Activated gamma-delta T cell treated with Interleukin-2 at 50 U/mL for 16 hours (primary cell): ENCODE measurements around the gene MTHFD1L.

ENCODE experiments used
- DNase-seq: peaks from one replicate; pipeline ENCODE4 v3.0.0-alpha.2; 2020

The MTHFD1L gene

DNA sequence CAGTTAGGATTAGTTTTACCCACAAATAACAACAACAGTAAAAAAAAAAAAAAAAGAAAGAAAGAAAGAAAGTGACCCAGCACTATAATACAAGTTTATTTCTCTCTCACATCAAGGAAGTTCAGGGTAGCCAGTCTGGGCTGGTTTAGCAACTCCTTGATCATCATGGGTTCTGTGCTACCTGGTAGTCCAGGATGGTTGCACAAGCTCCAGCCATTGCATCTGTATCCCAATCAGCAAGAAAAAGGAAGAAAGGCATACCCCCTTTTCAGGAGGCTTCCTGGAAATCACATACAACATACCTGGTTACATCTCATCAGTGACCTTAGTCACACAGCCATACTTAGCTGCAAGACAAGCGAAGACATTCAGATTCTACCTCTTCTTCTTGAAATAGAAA is 128.5 kb downstream of the MTHFD1L start:
- no peak for DNase-seq

DNA sequence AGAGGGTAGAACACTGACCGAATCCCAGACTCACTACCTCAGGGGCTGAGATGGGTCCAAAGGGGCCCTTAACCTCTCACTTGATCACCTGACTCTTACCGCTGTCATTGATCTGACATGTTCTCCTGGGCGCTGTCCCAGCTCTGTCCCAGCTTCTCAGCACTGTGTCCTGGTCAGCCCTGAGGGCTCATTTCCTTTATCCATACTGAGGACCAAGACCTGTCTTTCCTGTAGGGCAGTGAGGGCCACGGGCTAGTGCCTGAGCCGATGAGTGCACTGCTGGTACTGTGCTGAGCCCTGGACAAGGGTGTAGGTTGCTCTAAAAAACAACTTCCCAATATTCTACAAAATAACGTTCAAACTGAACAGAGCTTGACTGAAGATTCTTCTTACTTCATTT is 131.5 kb downstream of the MTHFD1L start:
- DNase-seq: no peak

DNA sequence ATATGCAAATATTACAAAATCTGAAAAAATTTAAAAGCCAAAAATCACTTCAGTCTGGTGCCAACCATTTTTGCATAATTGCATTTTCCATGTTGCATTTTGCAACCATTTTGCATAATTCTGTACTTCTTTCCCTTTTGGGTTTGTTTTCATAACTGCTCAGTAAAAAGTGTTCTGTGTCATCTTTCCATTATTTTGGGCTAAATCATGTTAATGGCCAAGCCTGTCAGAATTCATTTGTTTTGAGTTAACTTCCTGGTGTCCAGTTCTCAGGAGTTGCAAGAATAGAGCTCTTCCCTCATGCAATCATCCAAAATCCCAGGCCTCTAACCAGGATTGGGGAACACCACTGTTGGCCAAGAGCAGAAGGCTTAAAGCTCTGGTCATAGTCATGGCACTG is 133.6 kb downstream of the MTHFD1L start:
- DNase-seq: no peak

DNA sequence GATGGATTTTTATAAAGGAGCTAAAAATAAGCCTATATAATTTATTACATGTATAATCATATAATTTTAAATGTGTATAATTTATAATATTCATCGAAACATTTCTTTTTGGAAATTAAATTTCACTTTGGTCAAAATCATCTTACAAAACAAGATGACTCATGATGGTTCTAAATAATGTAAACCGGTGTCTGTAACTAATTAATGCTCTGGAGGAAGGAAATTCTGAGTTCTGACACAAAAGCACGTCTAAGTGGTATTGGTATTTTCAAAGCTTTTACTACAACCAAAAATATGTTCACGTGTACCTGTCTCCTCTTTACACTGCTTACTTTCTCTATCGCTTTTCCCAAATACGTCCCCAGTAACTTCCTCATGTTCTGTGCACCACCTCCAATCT is 134.1 kb downstream of the MTHFD1L start:
- no peak for DNase-seq

DNA sequence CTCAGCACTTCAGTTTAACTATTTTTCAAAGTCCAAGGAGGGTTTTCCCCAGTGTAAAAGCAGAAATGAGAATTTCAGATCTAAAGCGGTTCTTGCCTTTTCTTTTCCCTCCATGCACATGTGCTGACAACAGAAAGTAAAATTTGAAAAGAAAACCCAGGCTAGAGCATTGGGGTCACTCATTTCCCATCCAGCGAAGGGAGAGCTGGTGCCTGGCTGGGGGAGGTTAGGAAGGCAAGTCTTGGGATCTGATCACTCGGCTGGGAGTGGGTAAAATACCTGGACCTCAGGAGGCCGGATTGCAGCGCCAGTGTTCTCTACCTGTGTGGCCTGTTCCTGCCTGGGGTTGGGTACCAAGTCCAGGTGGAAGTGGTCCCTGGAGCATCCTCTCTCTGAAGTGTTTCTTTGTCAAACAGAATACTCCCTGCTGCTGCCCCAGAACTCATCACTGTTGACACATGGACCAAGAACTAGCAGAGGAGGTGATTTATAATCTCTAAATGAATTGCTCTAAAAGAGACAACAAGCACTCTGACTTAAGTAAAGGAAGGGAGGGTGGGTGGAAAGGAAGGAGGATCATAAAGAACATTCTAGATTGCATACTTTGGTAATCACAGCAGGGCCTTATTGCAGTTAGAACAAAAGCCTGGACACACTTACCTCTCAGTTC is 136.0 kb downstream of the MTHFD1L start:
- no peak for DNase-seq

DNA sequence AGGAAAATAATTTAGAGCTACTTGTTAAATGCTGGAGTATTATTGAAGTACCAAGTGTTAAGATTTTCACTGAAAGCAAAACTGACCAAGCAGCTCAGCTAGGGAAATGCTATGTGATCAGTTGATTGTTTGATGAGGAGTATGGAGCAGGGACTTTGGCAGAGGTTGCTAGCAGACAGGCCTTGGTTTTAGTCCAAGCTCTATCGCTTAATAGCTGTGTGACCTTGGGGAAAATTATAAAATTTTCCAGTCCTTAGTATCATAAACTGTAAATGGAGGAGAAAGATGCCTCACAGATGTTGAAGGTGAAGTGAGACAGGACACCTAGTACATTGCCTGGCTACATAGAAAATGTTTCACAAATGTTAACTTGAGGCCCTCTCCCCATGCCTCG is 136.6 kb downstream of the MTHFD1L start:
- no peak for DNase-seq

DNA sequence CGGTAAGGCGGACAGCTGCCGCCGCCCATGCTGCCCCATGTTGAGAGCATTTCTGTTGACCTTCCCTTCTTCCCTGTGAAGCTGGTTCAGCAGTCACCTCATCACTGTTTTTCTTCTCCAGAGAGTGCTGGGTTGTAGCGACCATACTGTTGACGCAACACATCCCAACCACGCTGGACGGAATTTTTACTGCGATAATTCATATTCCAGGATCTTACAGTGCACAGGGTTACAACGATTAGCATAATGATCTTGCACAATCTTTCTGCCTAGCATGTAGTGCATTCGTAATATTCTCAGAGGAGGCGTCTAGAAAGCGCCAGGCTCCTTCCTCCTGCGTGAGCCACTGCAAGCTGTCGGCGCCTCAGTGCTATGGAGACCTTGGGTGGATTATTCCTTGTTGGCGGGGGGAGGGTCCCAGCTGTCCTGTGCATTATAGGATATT is 137.0 kb downstream of the MTHFD1L start:
- DNase-seq: no peak

DNA sequence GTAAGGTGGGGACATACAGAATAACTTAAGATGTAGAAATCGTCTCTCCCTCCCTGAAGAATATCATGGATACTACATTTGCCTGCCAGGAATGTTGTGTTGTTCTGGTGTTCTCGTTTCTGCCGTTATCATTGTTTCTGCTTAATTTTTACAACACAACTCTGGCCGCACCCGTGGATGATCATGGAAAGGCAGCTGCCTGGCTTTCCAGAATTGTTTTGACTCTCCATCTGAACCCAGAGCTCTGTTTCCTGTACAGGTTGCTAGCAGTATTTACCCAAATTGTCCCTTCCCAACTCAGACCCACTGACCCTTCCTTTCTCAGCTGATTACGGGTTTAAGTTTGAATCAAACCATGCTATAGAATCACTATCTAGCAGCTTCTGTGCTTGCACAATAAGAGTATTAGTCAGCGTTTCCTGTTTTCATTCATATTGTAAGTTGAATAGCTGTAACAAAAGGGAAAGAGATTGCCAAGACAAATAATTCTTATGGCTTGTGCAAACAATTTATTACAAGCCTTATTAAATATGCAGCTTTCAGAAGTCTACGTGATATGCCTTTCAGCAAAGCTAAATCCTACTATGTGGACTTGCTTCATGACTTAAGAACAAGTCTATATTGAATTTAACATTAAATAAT is 139.0 kb downstream of the MTHFD1L start:
- no peak for DNase-seq

DNA sequence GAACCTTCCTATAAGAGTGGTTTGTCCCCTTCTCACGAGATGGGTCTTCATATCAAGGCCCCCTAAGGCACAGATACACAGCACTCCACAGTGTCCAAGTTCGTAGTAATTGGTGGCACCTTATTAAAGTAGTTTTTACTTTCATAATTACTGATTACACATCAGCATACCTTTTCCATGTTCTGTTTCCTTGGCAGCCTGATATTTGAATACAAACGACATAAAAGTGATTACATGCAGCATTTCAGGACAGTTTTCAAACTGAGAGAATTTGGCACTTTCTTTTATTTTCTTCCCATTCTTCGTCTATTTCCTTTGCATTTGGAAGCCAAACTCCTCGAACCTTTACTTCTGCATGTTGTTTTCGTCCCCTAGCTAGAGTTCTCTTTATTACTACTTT is 139.7 kb downstream of the MTHFD1L start:
- DNase-seq: no peak

DNA sequence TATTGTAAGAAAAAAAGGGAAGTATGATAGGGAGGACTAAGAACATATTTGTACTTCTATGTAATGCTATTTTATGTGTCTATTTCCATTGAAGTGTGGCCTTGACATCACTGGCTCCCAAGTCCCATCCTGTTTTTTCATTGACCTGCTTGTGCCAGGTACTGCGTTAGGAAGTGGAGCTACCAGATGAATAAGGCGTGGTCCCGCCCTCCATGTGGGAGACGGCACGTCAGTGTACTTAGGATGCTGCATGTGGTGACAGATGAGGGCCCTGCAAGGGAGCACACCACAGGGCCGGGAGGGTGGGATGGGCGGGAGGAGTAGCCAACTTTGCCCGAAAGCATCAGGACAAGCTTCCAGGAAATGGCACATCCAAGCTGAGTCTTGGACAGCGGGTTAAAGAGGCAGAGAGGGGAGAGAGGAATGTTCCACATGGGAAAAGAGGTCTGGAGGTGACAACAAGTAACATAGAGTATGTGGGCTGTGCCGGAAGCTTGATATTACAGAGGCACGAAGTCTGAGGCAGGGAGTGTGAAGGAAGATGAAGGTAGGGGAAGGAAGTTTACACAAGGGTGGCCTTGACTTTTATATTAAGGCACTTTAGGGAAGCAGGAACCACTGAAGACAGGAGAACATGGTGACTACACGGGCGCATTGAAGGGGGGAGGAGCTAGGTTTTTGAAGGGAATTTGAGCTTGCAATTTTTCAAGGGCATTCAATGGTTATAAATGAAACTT is 140.6 kb downstream of the MTHFD1L start:
- DNase-seq: no peak

DNA sequence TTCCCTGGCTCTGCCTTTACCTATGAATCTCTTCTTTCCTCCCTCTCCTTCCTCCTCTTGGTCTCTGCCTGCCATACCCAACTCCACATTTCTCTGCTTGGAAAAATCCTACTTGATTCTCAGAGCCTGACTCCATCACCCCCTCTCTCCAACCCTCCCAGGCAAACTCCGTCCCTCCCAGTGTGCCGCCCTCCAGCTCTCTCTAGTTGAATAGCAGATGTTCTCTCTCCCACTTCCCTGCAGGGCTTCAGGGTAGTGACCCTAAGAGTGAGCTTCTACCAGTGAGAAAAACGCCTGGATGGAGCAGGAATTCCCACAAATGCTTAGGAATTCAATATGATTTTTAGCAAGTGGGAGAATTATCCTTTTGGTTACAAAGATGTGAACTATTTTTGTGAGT is 141.6 kb downstream of the MTHFD1L start:
- DNase-seq: no peak

DNA sequence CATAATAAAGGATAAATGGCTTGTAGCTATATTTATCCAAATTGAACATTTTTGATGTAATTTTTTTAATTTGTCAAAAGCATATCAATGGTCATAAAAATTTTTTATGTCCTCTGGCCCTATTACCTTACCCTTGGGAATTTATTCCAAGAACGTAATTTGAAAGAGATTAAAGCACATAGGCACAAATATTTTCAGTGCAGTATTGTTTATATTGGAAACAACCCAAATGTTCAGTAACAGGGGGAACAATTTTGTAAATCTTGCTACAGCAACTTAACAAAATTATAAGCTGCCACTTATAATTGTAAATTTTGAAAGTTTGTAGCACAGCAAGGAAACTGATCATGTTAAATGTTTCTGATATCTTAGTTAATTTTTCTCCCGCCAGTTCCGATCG is 142.4 kb downstream of the MTHFD1L start:
- no peak for DNase-seq

DNA sequence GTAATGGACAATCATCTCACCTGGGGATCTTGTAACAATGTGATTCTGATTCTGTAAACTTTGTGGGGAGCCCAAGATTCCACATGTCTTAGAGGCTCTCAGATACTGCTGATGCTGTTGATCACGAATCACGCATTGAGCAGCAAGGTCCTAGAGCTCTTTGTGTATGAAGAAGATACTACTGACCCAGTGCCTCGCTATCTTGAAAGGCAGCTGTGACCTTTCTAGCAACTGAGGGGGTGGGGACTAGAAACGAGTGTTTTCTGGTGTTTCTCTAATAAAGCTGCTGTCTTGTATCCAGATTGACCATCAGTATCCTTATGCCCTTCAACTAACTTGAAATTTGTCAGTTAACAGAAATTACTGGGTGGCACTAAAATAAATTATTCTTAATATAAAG is 142.9 kb downstream of the MTHFD1L start:
- DNase-seq: no peak

DNA sequence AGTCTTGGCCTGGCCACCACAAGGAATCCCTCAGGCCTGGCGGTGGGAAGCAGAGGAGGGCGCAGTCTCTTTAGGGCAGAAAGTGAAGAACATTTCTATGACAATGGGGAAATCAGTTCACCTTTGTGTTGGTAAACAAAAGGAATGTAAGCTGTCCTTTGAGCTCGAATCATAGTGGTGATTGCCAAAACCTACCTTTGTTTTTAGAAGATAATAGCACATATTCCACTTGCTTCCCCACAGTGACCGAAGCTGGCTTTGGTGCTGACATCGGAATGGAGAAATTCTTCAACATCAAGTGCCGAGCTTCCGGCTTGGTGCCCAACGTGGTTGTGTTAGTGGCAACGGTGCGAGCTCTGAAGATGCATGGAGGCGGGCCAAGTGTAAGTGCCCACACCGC is 144.1 kb downstream of the MTHFD1L start:
- DNase-seq: no peak

DNA sequence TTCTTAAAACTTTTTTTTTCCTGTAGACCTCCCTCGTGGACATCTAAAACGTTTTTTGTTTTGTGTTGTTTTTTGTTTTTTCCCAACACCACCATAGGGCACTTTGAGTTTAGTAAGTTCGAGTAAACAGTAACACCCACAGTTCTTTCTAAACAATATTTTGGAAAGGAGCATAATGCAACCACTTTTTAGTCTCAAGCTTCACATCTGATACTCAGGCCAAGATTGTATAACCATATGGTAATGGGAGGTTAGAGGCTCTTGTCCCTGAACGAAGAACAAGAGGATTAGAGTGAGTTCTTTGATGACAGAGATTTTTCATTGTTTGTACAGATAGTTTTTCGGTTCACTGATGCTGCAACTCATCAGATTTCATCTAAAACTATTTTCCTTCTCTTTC is 144.6 kb downstream of the MTHFD1L start:
- DNase-seq: no peak

DNA sequence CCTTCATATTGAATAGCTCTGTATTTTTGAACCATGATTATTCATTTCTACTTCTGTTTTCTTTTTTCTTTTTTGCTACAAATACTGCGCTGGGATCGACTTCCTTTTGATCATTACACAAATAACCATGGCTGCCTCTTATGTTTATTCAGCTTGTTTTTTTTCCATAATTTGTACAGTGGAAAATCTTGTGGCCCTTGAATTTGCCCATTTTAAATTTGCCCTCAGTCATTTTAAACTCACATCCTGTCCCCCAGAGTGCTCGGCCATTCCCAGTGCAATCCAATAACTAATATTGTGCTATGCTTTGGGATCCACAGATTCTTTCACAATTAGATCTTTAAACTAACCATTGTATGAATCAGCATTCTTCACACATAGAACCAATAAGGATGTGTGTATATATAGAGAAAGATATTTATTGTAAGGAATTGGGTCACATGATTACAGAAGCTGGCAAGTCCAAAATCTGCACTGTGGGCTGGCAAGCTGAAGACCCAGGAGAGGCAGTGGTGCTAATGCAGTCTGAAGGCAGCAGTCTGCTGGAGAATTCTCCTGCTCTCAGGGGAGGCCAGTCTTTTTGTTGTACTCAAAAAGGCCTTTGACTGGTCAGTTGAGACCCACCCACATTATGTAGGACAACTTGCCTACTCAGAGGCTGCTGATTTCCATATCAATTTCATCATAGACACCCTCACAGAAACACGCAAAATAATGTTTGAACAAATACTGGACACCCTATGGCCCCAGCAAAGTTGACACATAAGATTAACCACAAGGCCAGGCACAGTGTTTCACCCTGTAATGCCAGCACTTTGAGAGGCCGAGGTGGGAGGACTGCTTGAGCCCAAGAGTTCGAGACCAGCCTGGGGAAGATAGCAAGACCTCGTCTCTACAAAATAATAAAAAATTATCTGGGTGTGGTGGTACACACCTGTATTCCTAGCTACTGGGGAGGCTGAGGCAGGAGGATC is 147.1 kb downstream of the MTHFD1L start:
- DNase-seq: no peak

DNA sequence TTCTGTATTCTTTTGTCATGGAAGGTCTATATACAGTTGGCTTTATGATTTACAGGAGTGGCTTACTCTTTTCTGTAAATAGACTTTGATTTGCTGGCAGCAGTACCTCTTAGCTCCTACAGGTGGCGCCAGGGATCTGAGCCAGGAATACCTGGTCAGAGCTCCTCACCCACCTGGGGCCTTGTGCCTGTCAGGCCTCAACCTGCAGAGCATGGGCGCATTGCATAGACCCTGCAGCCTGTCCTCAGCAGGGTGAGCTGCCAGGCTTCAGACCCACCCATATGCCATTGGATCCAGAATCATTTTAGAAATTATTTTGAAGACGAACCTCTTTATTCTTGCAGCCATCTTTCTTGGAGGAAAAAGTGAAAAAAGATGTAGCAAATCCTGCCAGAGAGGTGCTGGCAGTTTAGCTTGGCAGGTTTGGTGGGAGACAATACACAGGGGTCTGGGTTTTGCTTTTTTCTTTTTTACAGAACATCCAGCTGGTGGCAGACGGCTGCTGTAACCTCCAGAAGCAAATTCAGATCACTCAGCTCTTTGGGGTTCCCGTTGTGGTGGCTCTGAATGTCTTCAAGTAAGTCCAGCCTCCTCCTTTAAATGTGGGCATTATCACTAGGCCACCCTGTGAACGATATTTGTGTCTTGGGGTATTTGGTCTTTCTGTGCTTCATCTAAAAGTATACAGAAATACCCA is 149.1 kb downstream of the MTHFD1L start:
- DNase-seq: peak; percentile 52

DNA sequence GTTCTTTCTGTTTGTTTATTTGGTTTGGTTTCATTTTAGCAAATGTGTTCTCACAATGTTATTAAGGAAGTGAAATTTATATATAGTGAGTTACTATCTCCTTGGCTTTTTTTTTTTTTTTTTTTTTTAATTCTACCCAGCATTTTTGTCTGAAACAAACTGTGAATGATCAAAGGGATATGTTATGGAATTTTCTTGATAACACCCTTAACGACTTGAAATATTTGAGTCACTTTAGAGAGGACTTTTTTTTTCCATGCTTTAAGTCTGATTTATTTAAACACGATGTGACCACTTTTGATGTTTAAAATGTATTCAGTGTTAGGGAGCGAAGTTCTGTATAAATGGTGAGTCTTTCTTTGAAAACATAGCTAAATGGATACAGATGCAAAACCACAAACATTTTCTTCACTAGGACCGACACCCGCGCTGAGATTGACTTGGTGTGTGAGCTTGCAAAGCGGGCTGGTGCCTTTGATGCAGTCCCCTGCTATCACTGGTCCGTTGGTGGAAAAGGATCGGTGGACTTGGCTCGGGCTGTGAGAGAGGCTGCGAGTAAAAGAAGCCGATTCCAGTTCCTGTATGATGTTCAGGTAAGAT is 149.7 kb downstream of the MTHFD1L start:
- no peak for DNase-seq

DNA sequence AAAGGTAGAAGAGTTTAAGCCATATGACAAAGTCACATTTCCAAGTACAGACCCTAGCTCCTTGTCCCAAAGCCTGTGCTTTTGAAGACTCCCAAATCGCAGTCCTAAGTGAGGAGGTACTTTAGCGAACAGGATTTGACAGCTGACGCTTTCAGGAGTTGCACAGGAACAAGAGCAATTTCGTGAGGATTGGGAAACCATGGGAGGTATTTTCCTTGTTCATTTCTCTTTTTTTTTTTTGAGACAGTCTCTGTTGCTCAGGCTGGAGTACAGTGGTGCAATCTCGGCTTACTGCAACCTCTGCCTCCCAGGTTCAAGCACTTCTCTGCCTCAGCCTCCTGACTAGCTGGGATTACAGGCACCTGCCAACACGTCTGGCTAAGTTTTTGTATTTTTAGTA is 150.6 kb downstream of the MTHFD1L start:
- DNase-seq: no peak

DNA sequence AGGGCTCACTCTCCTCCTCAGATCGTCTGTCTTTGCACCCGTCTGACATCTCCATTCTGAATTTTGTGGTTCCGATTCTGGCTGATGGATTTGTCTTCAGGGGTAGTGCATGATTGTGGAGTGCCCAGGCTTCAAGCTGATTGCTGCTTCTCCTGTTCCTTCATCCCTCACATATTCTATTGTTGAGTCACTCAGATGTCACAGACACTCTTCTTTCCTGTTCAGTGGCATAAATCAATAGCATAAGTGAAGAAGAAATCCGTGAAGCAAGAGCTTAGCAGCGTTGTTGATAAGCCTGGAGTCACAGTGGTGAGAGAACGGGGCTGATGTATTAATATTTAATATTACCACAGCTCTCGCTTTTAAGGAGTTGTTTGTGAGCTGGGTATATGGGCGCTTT is 152.5 kb downstream of the MTHFD1L start:
- no peak for DNase-seq

DNA sequence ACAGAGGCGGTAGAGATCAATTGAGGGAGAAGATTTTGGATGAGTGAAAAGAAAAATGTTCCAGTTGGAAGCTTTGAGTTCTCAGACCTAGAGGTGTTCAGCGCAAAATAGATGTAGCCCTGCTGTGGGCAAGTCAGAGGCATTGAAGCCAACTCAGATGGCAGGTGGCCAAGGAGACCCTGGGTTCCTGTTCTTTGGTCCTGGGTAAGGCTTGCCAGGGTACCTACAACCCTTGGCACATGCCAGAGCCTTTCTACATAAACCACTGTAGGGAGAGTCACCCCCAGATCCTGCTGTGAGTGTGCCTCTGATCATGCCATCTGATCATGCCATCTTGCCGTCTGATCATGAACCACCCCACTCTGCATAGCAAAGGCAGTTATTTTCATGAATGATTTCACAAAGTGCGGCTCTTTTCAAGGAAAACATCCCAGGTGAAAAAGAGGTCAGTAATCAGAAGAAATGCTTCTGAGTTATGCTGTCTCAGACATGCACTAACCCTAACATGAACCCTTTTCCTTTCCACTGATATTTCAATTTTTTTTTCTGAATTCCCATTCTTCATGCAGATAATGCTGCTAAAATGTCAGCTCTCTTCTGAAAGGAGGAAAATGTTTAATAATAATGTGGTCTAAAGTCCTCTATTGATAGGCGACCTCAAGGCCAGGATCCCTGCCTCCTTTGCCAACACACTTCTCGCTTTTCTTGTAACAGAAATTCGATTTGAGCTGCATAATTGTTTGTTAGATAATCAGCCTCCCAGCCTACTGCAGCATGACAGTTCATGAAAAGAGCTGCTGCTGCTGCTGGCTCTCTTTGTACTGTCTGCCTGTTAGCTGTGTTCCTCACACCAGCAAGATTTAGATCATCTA is 153.6 kb downstream of the MTHFD1L start:
- DNase-seq: no peak
